Heart left ventricle (tissue), 13 donors: Measurements from ENCODE around the gene KLHL29.

Source experiments
- POLR2A ChIP-seq, 2 donors: fragments of 450-650 bp; IDR thresholded peaks; one replicate each; pipeline ENCODE4 v1.6.1; 2017; ENCODE audit warnings: antibody characterized with exemption in 2 of 2, mild to moderate bottlenecking in 2 of 2, moderate library complexity in 2 of 2
- TF ChIP-seq, protein P1 (sequence below), 12 donors: fragments of 200-600 bp; sonication (generic) in 4 of 12; IDR thresholded peaks; one replicate each; pipeline versions ENCODE4 v1.5.0 to v1.8.0; 2018 to 2022; ENCODE audit warnings: antibody characterized with exemption in 12 of 12, mild to moderate bottlenecking in 5 of 12
- donor health status: ischemic (EF 13 %, LVEDD 7.1; RV severe dilation, severe dysfunction).
- donor health status: DM: no; HTN: yes; CAD: no.
- donor health status: DM: no; HTN: no; CAD: no.
- donor health status: ischemic (EF 25% LVEDD 6.9; RV normal size, moderate dysfunction).
- donor health status: ischemic (EF 25% LVEDD 5.7; RV mildly dilated, moderate dysfunction).
- donor health status: ischemic (EF 35%, LVEDD 5.7; RV mildly dilated, moderate dysfunction).
- donor health status: nonischemic (EF 11% LVEDD 7.7; RV severe dilation, severe dysfunction).
- donor health status: DM: yes; HTN: yes; CAD: no.
- donor health status: PGD.
- donor health status: ischemic (EF 29% LVEDD 5.4; RV normal size, mild dysfunction).
- donor health status: nonischemic (EF 23%, LVEDD 6.1; RV moderate dilation, normal function).

DNA sequence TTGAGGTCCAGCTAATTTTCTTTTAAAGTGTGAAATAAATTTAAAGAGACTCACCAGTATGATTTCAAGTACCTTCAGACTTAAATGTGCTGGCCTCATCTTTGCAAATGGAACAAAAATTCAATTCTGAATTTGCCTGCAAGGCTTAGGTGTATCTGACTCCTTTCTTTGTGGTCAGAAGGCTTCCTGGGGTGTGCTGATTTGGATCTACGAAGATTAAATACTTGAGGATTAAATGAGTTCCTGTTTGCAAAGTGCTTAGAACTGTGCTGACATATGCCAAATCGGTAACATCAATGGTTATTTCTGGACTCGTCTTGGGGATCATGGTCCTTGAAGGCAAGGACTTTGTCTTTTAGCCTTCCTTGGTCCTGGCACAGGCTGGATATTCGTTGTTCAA, 9.7 kb downstream of the KLHL29 start:
- TF ChIP-seq POLR2A (IDR thresholded peaks at IDR 0.05) = no peak
- TF ChIP-seq, protein P1, sequence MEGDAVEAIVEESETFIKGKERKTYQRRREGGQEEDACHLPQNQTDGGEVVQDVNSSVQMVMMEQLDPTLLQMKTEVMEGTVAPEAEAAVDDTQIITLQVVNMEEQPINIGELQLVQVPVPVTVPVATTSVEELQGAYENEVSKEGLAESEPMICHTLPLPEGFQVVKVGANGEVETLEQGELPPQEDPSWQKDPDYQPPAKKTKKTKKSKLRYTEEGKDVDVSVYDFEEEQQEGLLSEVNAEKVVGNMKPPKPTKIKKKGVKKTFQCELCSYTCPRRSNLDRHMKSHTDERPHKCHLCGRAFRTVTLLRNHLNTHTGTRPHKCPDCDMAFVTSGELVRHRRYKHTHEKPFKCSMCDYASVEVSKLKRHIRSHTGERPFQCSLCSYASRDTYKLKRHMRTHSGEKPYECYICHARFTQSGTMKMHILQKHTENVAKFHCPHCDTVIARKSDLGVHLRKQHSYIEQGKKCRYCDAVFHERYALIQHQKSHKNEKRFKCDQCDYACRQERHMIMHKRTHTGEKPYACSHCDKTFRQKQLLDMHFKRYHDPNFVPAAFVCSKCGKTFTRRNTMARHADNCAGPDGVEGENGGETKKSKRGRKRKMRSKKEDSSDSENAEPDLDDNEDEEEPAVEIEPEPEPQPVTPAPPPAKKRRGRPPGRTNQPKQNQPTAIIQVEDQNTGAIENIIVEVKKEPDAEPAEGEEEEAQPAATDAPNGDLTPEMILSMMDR (IDR thresholded peaks at IDR 0.05) = no peak
